T-cell (primary cell): ENCODE results near the gene ATRN. TPM values are rescaled to one million over a fixed set of nuclear protein-coding genes. Genes with fewer than 3 reads are reported as not detected.

Experiments
- ATAC-seq, 4 experiments: fragments of 200-7000 bp in 3 of 4; fragments of 150-1000 bp in 1 of 4; cut with Tn5 transposase; replicated peaks in 1 of 4; 1 replicate in 3 of 4; 2 replicates in 1 of 4; pipeline ENCODE4 v1.10.0; 2021; ENCODE audit warnings: moderate library complexity in 3 of 4, mild to moderate bottlenecking in 2 of 4, moderate number of reproducible peaks in 1 of 4
- CTCF ChIA-PET, 2 donors: fragments of 300-600 bp; sonication (Branson Sonifier 250); formaldehyde crosslinking; loops; one replicate each; lab custom pipeline; 2022; ENCODE audit warnings: antibody characterized with exemption in 2 of 2; lab: Charles Lee
- POLR2A ChIA-PET, 2 donors: fragments of 300-600 bp; sonication (Branson Sonifier 250); formaldehyde crosslinking; loops; one replicate each; lab custom pipeline; 2022; ENCODE audit warnings: antibody characterized with exemption in 2 of 2; lab: Charles Lee
- DNase-seq, 35 experiments: peaks; one replicate each; pipeline versions ENCODE4 v3.0.0 to v3.0.0-alpha.2; 2013 to 2023
- H3K27ac ChIP-seq: one replicate; pipeline ENCODE4 v1.5.1; 2013; ENCODE audit warnings: low read length
- H3K27me3 ChIP-seq, 2 experiments: replicated peaks in 1 of 2; 1 replicate in 1 of 2; 2 replicates in 1 of 2; pipeline versions ENCODE4 v1.6.1 to v1.7.0; 2013; ENCODE audit warnings: low read length in 1 of 2, mixed read lengths in 1 of 2; ENCODE audit not compliant: control insufficient read depth in 2 of 2, insufficient read depth in 2 of 2; ENCODE audit errors: extremely low read depth in 1 of 2
- H3K36me3 ChIP-seq, 2 donors: 1 replicate in 1 of 2; 2 replicates in 1 of 2; pipeline versions ENCODE4 v1.6.1 to v1.7.0; 2013; ENCODE audit warnings: low read length in 1 of 2; ENCODE audit not compliant: control insufficient read depth in 2 of 2, insufficient read depth in 1 of 2; ENCODE audit errors: extremely low read depth in 1 of 2
- H3K4me1 ChIP-seq, 2 experiments: 1 replicate in 1 of 2; 2 replicates in 1 of 2; pipeline versions ENCODE4 v1.6.1 to v1.7.0; 2013; ENCODE audit warnings: low read length in 2 of 2, mixed read lengths in 1 of 2; ENCODE audit not compliant: insufficient read depth in 2 of 2, control insufficient read depth in 1 of 2; ENCODE audit errors: extremely low read depth in 1 of 2
- H3K4me3 ChIP-seq, 2 donors: 1 replicate in 1 of 2; 2 replicates in 1 of 2; pipeline versions ENCODE4 v1.5.1 to v1.7.0; 2013; ENCODE audit warnings: mild to moderate bottlenecking in 2 of 2, low read length in 1 of 2, moderate library complexity in 1 of 2; ENCODE audit not compliant: control insufficient read depth in 1 of 2; ENCODE audit errors: extremely low read depth in 1 of 2
- H3K9me3 ChIP-seq: 2 replicates; pipeline ENCODE4 v1.7.0; 2013
- H3K27ac Mint-ChIP-seq, 2 donors: one replicate each; pipeline ENCODE4 v1.8.0; 2020 to 2021; ENCODE audit warnings: mild to moderate bottlenecking in 2 of 2, mixed read lengths in 2 of 2
- H3K27me3 Mint-ChIP-seq, 2 donors: one replicate each; pipeline ENCODE4 v1.8.0; 2021 to 2022; ENCODE audit warnings: mixed read lengths in 2 of 2
- H3K36me3 Mint-ChIP-seq: one replicate; pipeline ENCODE4 v1.8.0; 2021; ENCODE audit warnings: mixed read lengths
- H3K4me1 Mint-ChIP-seq, 3 donors: one replicate each; pipeline ENCODE4 v1.8.0; 2020 to 2022; ENCODE audit warnings: mixed read lengths in 3 of 3, mild to moderate bottlenecking in 1 of 3
- H3K4me3 Mint-ChIP-seq, 3 donors: one replicate each; pipeline ENCODE4 v1.8.0; 2020 to 2022; ENCODE audit warnings: mild to moderate bottlenecking in 3 of 3, mixed read lengths in 3 of 3, moderate library complexity in 3 of 3
- H3K9me3 Mint-ChIP-seq, 3 donors: one replicate each; pipeline ENCODE4 v1.8.0; 2020 to 2022; ENCODE audit warnings: mixed read lengths in 3 of 3
- WGBS: methylation state at CpG from one replicate; pipeline ENCODE4 v1.1.5; 2013; ENCODE audit warnings: missing lambda C conversion rate; ENCODE audit not compliant: insufficient coverage; 5-methylcytosine and 5-hydroxymethylcytosine counted together
- total RNA-seq, 35 experiments: library from RNA in 6 of 35; stranded (reverse) in 6 of 35; fragments of 120-200 nt in 1 of 35; gene quantifications; one replicate each; pipeline versions ENCODE4 v1.2.1 to v1.2.4 and lab custom pipeline; 2013 to 2026

ATRN gene
- total RNA-seq, 5 donors from 2014 or later (not counting 1 experiment from before 2014, with no cell fraction given): 13.6 to 15.8 (median 13.7) TPM

- H3K4me3 ChIP-seq: no peak overlapping the region
- H3K27me3 Mint-ChIP-seq: no peaks in the 10 kb centered on the region
- no peak overlapping the region for H3K27ac ChIP-seq
- CTCF ChIA-PET: interaction anchor here in 1 of 2 donors (1.1 kb wide), 1 partner anchor 14 kb away, joined by 3 read pairs; no protein-coding TSS in a partner anchor
- H3K4me1 Mint-ChIP-seq: no peaks in the 10 kb centered on the region
- H3K36me3 ChIP-seq: peaks cover 12 to 52% of the 10 kb centered on the region in 2 donors
- no peak for ATAC-seq
- H3K4me1 ChIP-seq: no peaks in the 10 kb centered on the region
- no CpG with 5 or more reads among the region's 1 CpG for WGBS
- no peak for DNase-seq
- peaks cover 62% of the 10 kb centered on the region for H3K36me3 Mint-ChIP-seq
- H3K27me3 ChIP-seq: no peaks in the 10 kb centered on the region
- no peaks in the 10 kb centered on the region for H3K9me3 Mint-ChIP-seq
- no peaks in the 10 kb centered on the region for H3K9me3 ChIP-seq
- POLR2A ChIA-PET: no interaction called here
- no peak overlapping the region for H3K27ac Mint-ChIP-seq
- H3K4me3 Mint-ChIP-seq: no peak overlapping the region
Observed at GRCh38 chr20:3577366-3577765, 106.5 kb downstream of the ATRN start.

GRCh38 chr20:3580412-3580811 lies 109.6 kb downstream of the ATRN start:
- Mint-ChIP-seq H3K4me3 (no peak overlapping the region), H3K27me3 (no peaks in the 10 kb centered on the region), H3K4me1 (no peaks in the 10 kb centered on the region), H3K9me3 (no peaks in the 10 kb centered on the region), H3K36me3 (peaks cover 80% of the 10 kb centered on the region), H3K27ac (no peak overlapping the region)
- Histone ChIP-seq H3K4me3 (no peak overlapping the region), H3K36me3 (peaks cover 15 to 58% of the 10 kb centered on the region in 2 donors), H3K9me3 (no peaks in the 10 kb centered on the region), H3K27ac (no peak overlapping the region), H3K27me3 (no peaks in the 10 kb centered on the region), H3K4me1 (no peaks in the 10 kb centered on the region)
- 96% methylated on average over 3 of the region's 3 CpGs for WGBS
- no peak for ATAC-seq
- DNase-seq: no peak
- CTCF ChIA-PET: no interaction called here
- POLR2A ChIA-PET: no interaction called here

- Mint-ChIP-seq H3K4me1 (no peaks in the 10 kb centered on the region), H3K27me3 (no peaks in the 10 kb centered on the region), H3K36me3 (peaks cover 82% of the 10 kb centered on the region), H3K27ac (no peak overlapping the region), H3K4me3 (no peak overlapping the region), H3K9me3 (no peaks in the 10 kb centered on the region)
- H3K27ac ChIP-seq: no peak overlapping the region
- H3K36me3 ChIP-seq: peaks cover 8 to 34% of the 10 kb centered on the region in 2 donors
- DNase-seq (no peak), ATAC-seq (no peak)
- no peak overlapping the region for H3K4me3 ChIP-seq
- no peaks in the 10 kb centered on the region for H3K9me3 ChIP-seq
- no peaks in the 10 kb centered on the region for H3K4me1 ChIP-seq
- WGBS: 86% methylated on average over 7 of the region's 7 CpGs
- H3K27me3 ChIP-seq: no peaks in the 10 kb centered on the region
- ChIA-PET CTCF (no interaction called here), POLR2A (no interaction called here)
Observed at GRCh38 chr20:3583765-3584164, 112.9 kb downstream of the ATRN start.

GRCh38 chr20:3586093-3586492 lies 115.3 kb downstream of the ATRN start:
- ChIA-PET POLR2A (no interaction called here), CTCF (no interaction called here)
- Mint-ChIP-seq H3K4me1 (no peaks in the 10 kb centered on the region), H3K4me3 (no peak overlapping the region), H3K27me3 (no peaks in the 10 kb centered on the region), H3K9me3 (no peaks in the 10 kb centered on the region), H3K36me3 (peaks cover 78% of the 10 kb centered on the region), H3K27ac (no peak overlapping the region)
- no peak for DNase-seq
- 100% methylated on average over 1 of the region's 1 CpG for WGBS
- Histone ChIP-seq H3K4me3 (no peak overlapping the region), H3K27ac (no peak overlapping the region), H3K36me3 (peaks cover 10 to 31% of the 10 kb centered on the region in 2 donors), H3K4me1 (no peaks in the 10 kb centered on the region), H3K9me3 (no peaks in the 10 kb centered on the region), H3K27me3 (no peaks in the 10 kb centered on the region)
- no peak for ATAC-seq

- DNase-seq: no peak
- Histone ChIP-seq H3K36me3 (peaks cover 22 to 41% of the 10 kb centered on the region in 2 donors), H3K27ac (no peak overlapping the region), H3K9me3 (no peaks in the 10 kb centered on the region), H3K4me3 (no peak overlapping the region), H3K4me1 (no peaks in the 10 kb centered on the region), H3K27me3 (no peaks in the 10 kb centered on the region)
- H3K9me3 Mint-ChIP-seq: no peaks in the 10 kb centered on the region
- no peak overlapping the region for H3K4me3 Mint-ChIP-seq
- POLR2A ChIA-PET: no interaction called here
- no peaks in the 10 kb centered on the region for H3K27me3 Mint-ChIP-seq
- H3K4me1 Mint-ChIP-seq: no peaks in the 10 kb centered on the region
- ATAC-seq: no peak
- peaks cover 76% of the 10 kb centered on the region for H3K36me3 Mint-ChIP-seq
- no peak overlapping the region for H3K27ac Mint-ChIP-seq
- CTCF ChIA-PET: no interaction called here
- 100% methylated on average over 1 of the region's 1 CpG for WGBS
Observed at GRCh38 chr20:3590164-3590563, 119.3 kb downstream of the ATRN start.

- no peaks in the 10 kb centered on the region for H3K27me3 ChIP-seq
- Mint-ChIP-seq H3K27me3 (no peaks in the 10 kb centered on the region), H3K4me3 (no peak overlapping the region), H3K27ac (no peak overlapping the region), H3K36me3 (peaks cover 71% of the 10 kb centered on the region), H3K4me1 (no peaks in the 10 kb centered on the region), H3K9me3 (no peaks in the 10 kb centered on the region)
- ChIA-PET POLR2A (no interaction called here), CTCF (interaction anchor here in 1 of 2 donors (0.5 kb wide), 1 partner anchor 107 kb away, joined by 6 read pairs; no protein-coding TSS in a partner anchor)
- no peaks in the 10 kb centered on the region for H3K9me3 ChIP-seq
- H3K36me3 ChIP-seq: peaks cover 22 to 49% of the 10 kb centered on the region in 2 donors
- no peak overlapping the region for H3K4me3 ChIP-seq
- ATAC-seq: no peak
- H3K27ac ChIP-seq: no peak overlapping the region
- 89% methylated on average over 1 of the region's 4 CpGs for WGBS
- no peak for DNase-seq
- no peaks in the 10 kb centered on the region for H3K4me1 ChIP-seq
Observed at GRCh38 chr20:3592931-3593330, 122.1 kb downstream of the ATRN start.

- no peaks in the 10 kb centered on the region for H3K27me3 Mint-ChIP-seq
- DNase-seq (no peak), ATAC-seq (no peak)
- peaks cover 22 to 60% of the 10 kb centered on the region in 2 donors for H3K36me3 ChIP-seq
- H3K27ac ChIP-seq: no peak overlapping the region
- H3K4me3 ChIP-seq: no peak overlapping the region
- H3K9me3 ChIP-seq: no peaks in the 10 kb centered on the region
- CTCF ChIA-PET: no interaction called here
- no peak overlapping the region for H3K4me3 Mint-ChIP-seq
- POLR2A ChIA-PET: no interaction called here
- no peaks in the 10 kb centered on the region for H3K27me3 ChIP-seq
- H3K4me1 ChIP-seq: no peaks in the 10 kb centered on the region
- H3K27ac Mint-ChIP-seq: no peak overlapping the region
- no peaks in the 10 kb centered on the region for H3K4me1 Mint-ChIP-seq
- H3K9me3 Mint-ChIP-seq: no peaks in the 10 kb centered on the region
- peaks cover 68% of the 10 kb centered on the region for H3K36me3 Mint-ChIP-seq
- WGBS: 100% methylated on average over 1 of the region's 4 CpGs
Observed at GRCh38 chr20:3595541-3595940, 124.7 kb downstream of the ATRN start.
